CD4-positive, alpha-beta T cell treated with Interleukin-15 for 4 hours (primary cell): ENCODE measurements around the gene ADAMTS1.
"Not testable (repeated sequence)": the region's sequence is repeated elsewhere in the genome, so short reads cannot be mapped to it uniquely, and the experiment has no call there.

Experiments used
- DNase-seq: peaks from one replicate; pipeline ENCODE4 v3.0.0-alpha.2; 2020; ENCODE audit warnings: low spot score

ADAMTS1 gene

DNA sequence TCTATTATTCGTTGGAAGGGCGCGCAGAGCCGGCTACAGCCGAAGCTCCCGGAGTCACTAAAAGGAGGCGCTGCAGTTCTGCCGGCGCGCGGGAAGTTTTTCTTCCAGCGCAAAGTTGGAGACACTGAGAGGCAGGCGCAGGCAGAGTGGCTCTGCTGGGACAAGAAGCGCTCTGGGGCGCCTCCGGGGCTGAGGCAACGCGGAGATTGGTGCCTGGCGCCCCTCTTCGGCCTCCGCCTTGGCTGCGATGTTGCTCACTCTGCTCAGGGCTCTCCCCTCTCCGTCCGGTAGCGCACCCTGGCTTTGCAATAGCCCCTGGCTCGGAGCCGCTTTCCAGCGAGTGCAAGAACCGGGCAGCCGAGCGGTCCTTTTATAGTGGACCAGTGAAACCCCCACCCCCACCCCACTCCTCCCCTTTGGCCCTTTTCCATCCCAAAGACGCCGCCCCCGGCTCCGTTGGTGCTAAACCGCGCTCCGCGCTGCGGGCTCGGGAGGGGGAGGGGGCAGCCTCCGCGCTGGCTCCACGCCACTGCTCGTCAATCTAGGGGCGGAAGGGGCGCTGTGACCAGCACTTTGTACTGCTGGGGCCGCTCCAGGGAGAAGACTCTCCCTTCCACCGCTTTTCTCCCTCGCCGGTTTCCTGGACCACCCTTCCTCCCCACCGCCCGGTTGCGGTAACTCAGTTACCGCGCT, at the start of gene ADAMTS1:
TSS of gene ADAMTS1 (minus strand) at position 344 of the 693 bp plus-strand sequence. CDS start 455 bp downstream, outside the sequence.
- DNase-seq: no peak

DNA sequence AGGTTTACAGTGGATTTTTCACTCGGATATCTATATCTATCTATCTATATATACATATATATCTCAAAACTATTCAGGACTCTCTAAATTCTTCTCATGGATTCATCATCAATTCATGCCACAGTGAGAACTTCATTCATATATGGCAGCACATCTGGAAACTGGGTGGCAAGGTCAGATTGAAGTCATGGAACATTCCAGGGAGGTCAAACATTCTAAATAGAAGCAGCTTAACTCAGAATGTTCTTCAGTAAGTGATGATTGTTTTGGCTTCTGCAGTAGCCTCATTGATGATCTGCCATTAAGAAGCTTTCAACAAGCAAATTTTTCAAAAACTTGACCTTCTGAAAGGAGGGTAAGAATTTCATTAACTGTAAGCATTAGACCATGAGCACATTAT, 46.9 kb upstream of the ADAMTS1 start:
- DNase-seq: no peak

DNA sequence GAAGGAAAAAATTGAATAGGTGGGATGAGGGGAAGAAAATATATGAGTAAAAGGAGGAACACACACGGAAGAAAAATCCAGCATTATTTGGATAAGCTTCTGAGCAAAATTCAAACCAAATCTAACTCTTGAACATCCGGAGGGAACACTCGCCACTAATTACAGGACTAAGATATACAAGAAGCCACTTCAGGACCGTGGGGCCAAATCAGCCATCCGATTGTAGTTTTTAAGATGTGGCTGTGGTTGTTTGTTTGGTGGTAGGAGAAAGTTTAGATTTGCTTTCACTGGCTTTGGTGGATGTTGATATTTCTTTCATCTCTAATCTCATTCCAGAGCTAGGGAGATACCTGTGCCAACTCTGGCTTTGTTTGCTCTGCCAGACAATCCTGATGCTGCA, 43.7 kb upstream of the ADAMTS1 start:
- DNase-seq: no peak

- no peak for DNase-seq
These were observed 43.0 kb upstream of the ADAMTS1 start for GRCh38 chr21:26888256-26888655.

- no peak for DNase-seq
These were observed 42.0 kb upstream of the ADAMTS1 start for GRCh38 chr21:26887251-26887650.

DNA sequence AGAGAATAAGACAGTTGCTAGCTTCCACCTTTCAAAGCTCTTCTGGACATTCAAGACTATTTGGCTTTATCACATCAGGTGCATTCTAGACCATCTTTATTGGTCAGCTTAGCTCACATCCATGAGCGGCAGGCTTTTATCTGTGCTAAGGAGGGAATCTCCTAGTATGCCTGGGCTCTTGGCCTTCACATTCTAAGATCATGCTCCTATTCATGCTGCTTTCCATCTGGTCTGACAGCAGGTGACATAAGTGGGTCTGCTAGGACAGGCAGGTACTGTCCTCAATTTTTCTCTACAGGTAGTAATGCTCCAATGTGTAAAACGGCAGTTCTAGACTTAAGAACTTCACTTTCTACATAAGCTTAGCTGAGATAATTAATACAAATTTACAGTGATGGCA, 39.2 kb upstream of the ADAMTS1 start:
- no peak for DNase-seq

DNA sequence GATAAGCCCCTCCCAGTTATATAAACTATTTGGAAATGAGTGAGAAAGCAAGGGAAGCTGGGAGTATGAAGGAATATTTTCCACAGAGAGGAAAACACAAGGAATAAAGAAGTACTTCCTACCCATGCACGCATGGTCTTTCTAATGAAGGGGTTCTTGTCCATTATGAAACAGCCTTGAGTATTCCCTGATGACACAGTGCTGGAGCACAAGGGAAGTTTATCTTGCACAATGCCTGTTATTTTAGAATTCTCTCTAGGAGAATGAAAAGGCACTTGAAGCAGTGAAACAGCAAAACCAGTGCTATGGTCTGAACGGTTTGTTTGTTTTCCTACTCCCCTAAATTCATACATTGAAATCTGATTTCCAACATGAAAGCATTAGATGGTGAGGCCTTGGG, 38.6 kb upstream of the ADAMTS1 start:
- no peak for DNase-seq

DNA sequence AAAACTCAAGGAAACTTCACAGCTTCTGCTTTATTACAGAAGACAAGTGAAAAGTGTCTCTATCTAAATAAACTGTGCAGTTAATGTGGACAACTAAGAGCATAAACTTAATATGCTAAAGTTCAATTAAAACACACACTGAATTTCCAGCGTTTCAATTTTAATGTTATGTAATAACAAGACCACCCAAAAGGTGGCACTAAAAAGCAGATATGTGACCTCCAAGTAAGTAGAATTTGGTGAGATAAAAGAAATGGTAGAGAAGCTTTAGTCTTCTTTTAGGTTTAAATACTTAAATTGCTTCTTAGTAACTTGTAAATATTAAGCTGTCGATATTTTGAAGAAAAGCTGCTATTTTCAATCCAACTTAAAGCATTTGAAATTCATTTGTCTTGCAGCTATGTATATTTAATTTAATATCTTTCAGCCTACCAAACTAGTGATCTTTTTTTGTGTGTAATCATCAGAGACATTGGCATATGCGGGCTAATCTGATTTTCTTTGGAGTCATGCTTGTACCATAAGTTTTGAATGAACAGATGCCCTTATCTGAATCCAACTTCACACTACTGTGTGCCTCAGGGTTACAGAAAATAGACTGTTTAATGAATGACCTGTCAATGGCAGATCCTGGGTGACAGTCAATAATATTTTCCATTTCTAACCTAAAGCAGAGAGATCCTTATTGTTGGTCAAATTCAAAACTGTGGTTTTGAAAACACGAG, 36.5 kb upstream of the ADAMTS1 start:
- no peak for DNase-seq

DNA sequence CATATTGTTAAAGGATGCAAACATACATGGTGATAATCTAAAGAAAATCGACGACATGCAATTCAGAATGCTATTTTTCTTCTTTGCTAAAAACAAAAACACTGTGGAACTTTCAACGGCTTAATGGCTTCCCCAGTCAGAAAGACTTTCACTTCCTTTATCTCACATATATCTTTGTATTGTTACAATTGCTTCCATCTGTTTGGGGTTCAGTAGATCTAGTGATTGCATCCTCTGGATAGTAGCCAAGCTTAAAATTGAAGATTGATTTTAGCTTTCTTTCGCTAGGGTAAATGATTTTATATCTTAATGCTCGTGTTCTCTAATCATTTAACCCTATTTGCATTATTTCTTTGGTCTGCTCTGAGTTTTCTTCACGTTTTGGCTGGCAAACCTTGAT, 31.8 kb upstream of the ADAMTS1 start:
- DNase-seq: no peak

DNA sequence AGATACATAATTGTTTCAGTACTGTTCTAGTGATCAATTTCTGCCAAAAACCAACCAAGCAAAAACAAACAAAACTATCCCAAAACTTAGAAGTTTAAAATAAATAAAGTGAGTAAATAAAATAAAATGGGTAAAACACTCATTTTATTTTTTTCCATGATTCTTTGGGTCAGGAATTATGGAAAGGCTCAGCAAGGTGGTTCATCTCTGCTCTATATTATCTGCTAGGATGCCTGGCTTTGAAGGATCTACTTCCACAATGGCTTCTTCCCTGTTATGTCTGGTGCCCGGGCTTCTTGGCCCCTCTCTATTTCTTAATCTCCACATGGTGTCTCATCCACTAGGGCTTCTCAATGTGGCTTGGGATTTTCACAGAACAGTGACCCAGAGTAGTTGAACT, 29.1 kb upstream of the ADAMTS1 start:
- no peak for DNase-seq

- no peak for DNase-seq
These were observed 20.6 kb upstream of the ADAMTS1 start for GRCh38 chr21:26865857-26866256.

DNA sequence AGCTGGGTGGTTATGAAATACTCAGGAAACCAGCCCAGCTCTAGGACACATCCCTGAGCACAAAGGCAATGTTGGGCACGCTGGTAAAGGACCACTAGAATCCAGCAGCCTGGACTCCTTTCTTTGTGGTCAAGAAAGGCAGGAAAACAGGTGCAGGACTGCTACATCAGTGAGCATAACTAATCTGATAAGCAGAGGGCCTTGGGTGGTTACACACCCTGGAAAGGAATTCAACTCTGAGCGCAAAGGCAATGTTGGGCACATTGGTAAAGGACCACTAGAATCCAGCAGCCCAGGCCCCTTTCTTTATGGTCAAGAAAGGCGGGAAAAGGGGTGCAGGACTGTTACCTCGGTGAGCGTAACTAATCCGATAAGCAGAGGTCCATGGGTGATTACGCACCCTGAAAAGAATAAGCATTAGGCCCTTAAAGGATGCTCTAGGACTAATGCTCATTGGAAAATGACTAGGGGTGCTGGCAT, 11.7 kb upstream of the ADAMTS1 start:
- not testable (repeated sequence) for DNase-seq

GRCh38 chr21:26854695-26855094, 9.5 kb upstream of the ADAMTS1 start:
- not testable (repeated sequence) for DNase-seq

- no peak for DNase-seq
These were observed 7.2 kb upstream of the ADAMTS1 start for GRCh38 chr21:26852423-26852822.

GRCh38 chr21:26851109-26851944, 6.1 kb upstream of the ADAMTS1 start:
- DNase-seq: no peak

GRCh38 chr21:26850116-26850643, 5.0 kb upstream of the ADAMTS1 start:
- DNase-seq: no peak

DNA sequence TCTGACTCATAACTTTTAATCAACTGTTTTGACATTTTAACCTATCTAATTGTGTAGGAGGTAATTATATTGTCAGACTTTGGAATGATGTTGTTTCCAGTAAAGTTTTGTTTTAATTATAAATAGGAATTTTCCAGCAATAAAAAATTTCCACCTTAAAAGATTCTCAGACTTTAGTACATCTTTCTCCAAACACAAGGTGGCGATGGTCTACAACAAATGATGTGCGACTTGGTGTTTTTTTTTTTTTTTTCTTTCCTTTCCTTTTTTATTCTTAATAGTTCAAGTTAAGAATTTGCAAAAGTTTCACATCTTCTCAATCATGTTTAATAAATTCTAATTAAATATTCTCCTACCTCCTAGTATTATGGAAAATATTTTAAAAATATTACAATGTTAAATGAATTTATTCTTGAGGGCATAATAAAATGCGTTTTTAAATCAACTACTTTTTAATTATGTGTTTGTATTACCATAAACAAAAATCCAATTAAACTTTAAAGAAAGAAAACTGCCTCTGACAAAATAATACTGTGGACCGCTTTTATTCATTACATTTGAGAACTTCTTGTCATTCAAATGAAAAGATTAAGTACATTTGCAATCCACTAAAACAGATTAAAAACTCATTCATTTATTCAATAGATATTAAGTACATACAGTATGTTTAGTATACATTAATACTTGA, 4.4 kb upstream of the ADAMTS1 start:
- peak; percentile 13 for DNase-seq

GRCh38 chr21:26847921-26848320, 2.7 kb upstream of the ADAMTS1 start:
- no peak for DNase-seq

DNA sequence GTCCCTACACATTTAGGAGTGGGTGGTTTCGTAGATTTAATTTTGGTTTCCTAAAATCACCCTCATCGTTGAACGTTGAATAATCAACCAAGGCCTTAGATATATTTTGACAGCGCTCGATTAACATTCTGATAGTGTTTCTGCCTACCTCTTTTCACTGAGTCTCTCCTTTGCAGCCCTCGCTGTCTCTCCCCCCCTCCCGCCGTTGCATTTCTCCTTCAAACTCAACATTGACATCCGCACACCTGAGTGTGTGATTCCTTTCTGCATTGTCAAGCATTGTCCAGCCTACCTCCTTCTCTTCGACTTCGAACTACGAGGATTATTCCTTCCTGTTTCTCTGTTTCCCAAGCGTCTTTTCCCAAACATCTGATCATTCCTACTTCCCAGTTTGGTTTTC, 1.8 kb upstream of the ADAMTS1 start:
- DNase-seq: no peak

DNA sequence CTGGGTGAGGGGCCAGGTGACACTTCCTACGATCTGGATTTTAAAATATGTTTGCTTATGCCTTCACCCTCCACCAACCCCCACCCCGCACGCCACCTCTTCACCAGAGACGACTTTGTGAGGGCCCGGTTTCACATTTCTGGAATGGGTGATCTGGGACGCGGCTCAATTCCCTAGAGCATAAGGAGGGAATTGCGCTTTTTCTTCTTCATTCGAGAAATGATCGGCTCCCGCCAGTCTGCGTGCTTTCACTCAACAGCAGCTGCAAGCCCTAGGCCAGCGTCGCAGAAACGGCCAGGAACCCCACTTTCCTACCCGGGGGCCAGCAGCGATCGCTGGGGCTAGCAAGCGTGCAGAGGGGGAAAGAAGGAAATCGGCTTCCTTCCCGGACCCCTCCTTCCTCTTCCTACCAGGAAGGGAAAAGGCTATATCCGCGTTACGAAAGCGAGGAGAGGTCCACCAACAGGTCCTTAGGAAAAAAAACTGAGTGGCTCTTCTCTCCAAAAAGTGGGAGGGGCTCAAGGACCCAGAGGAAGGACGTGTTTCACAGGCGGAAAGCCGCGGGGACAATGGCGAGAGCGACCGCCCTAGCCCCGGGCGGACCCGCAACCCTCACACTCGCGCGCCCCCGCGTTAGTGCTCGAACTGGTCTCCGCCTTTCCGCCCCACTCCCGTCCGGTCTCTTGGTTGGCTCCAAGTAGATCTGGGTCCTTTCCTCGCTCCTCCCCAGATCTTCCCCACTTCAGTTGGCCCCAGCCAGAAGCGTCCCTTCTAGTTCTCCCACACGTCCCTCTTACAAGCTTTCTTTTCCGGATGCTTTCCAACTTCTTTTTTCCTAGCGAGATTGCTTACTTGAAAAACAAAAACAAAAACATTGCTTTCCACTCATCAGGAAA, 1.1 kb upstream of the ADAMTS1 start:
- no peak for DNase-seq

DNA sequence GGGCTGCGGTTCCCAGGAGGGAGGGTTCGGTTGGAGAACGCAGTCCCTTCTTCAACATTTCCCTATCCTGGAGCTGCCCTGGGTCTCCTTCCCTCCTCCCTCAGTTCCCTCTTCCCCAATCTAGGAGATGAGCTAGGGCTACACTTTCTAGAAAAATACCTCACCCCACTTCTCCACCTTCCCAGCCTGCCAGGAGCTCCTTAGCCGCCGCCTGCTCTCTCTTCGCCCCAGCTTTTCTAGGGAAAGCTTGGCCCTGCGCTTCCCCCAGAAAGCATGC, 488 bp upstream of the ADAMTS1 start:
- no peak for DNase-seq
